ENCODE data around the gene GPR39. TPM values are rescaled to one million over a fixed set of nuclear protein-coding genes. Genes with fewer than 3 reads are reported as not detected.

Gene GPR39
- total RNA-seq, 1 experiment from 2014 or later, result 20.9 TPM

DNA sequence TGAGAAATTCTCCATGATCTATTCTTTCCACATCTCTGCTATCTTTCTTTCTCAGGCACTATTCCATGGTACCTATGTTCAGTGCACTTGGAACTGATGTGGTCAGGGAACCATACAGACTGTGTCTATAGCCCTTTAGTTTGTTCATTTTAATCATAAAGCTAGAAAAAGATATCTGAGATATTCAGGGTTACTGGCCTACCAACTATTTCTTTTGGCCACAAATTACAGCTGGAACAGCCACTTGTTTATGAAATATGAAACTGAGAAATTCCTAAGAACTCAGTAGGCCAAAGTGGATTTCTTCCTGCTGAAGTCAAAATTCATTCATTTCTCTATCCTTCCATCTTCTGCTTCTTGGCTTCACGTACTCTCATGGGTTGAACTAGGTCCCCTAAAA is 276.2 kb downstream of the GPR39 start:
- H3F3A ChIP-seq (ENCODE audit: insufficient read depth, low read depth), result no peaks in the 10 kb centered on the region
- no peaks in the 10 kb centered on the region for H3K27me3 ChIP-seq (ENCODE audit: insufficient read depth, low read depth)
- no peak for DNase-seq
- H3K36me3 ChIP-seq (ENCODE audit: low read depth), result no peaks in the 10 kb centered on the region
- no peak overlapping the region for H3K27ac ChIP-seq
- no peaks in the 10 kb centered on the region for H3K9me3 ChIP-seq (ENCODE audit: insufficient read depth, low read depth)
- H3K4me2 ChIP-seq, result no peak overlapping the region
- no peak for TF ChIP-seq EZH2 (IDR thresholded peaks at IDR 0.05; ENCODE audit: low read depth)
- TF ChIP-seq, protein P1, sequence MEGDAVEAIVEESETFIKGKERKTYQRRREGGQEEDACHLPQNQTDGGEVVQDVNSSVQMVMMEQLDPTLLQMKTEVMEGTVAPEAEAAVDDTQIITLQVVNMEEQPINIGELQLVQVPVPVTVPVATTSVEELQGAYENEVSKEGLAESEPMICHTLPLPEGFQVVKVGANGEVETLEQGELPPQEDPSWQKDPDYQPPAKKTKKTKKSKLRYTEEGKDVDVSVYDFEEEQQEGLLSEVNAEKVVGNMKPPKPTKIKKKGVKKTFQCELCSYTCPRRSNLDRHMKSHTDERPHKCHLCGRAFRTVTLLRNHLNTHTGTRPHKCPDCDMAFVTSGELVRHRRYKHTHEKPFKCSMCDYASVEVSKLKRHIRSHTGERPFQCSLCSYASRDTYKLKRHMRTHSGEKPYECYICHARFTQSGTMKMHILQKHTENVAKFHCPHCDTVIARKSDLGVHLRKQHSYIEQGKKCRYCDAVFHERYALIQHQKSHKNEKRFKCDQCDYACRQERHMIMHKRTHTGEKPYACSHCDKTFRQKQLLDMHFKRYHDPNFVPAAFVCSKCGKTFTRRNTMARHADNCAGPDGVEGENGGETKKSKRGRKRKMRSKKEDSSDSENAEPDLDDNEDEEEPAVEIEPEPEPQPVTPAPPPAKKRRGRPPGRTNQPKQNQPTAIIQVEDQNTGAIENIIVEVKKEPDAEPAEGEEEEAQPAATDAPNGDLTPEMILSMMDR (conservative IDR thresholded peaks at IDR 0.05), result no peak
- H3K79me2 ChIP-seq (ENCODE audit: low read depth), result no peaks in the 10 kb centered on the region
- POLR2A ChIA-PET (ENCODE audit: unreplicated experiment), result no interaction called here
- no TSS peak for BruUV-seq (replicated peaks)
- intact Hi-C loops (cut with micrococcal nuclease; ENCODE audit: unreplicated experiment), result no loop called here
- H4K20me1 ChIP-seq (ENCODE audit: insufficient read depth), result no peaks in the 10 kb centered on the region
- CTCF ChIA-PET, result no interaction called here
- H3K4me1 ChIP-seq (replicated peaks; ENCODE audit: insufficient read depth), result no peaks in the 10 kb centered on the region
- no peak overlapping the region for H2AFZ ChIP-seq
- H3K4me3 ChIP-seq, result no peak overlapping the region
- no peaks in the 10 kb centered on the region for H3K9me2 ChIP-seq (ENCODE audit: insufficient read depth)
